Stimulated activated CD4-positive, alpha-beta T cell treated with anti-CD3 and anti-CD28 coated beads, Interleukin-2, amount 100 ng/mL, for 48 hours (primary cell): Measurements from ENCODE around the gene NBEAL1.
"Not testable (repeated sequence)": the region's sequence is repeated elsewhere in the genome, so short reads cannot be mapped to it uniquely, and the experiment has no call there.

Experiments
- DNase-seq, 2 donors: peaks; one replicate each; pipeline ENCODE4 v3.0.0-alpha.2; 2020

The NBEAL1 gene

GRCh38 chr2:203014456-203015199 is at the start of gene NBEAL1:
Gene NBEAL1, plus strand, starts transcription at chr2:203014875. Its CDS starts 1,510 bp downstream, at chr2:203016385.
- DNase-seq = peak; percentile 94 to 98

- DNase-seq = peak; percentile 3 to 8
Observed at GRCh38 chr2:202965810-202966460, 48.7 kb upstream of the NBEAL1 start.

- DNase-seq = not testable (repeated sequence)
Observed at GRCh38 chr2:202969404-202969803, 45.3 kb upstream of the NBEAL1 start.

- DNase-seq = no peak
Observed at GRCh38 chr2:202976809-202977208, 37.9 kb upstream of the NBEAL1 start.

GRCh38 chr2:202982779-202983491 is 31.7 kb upstream of the NBEAL1 start:
- no peak for DNase-seq

- no peak for DNase-seq
Observed at GRCh38 chr2:202989749-202990148, 24.9 kb upstream of the NBEAL1 start.

- no peak for DNase-seq
Observed at GRCh38 chr2:202990501-202990900, 24.2 kb upstream of the NBEAL1 start.

GRCh38 chr2:202997113-202997512 is 17.6 kb upstream of the NBEAL1 start:
- not testable (repeated sequence) for DNase-seq

GRCh38 chr2:203002054-203002821 is 12.4 kb upstream of the NBEAL1 start:
- DNase-seq = no peak

GRCh38 chr2:203003716-203004115 is 11.0 kb upstream of the NBEAL1 start:
- no peak for DNase-seq

- no peak for DNase-seq
Observed at GRCh38 chr2:203016716-203017115, 2.0 kb downstream of the NBEAL1 start.

- no peak for DNase-seq
Observed at GRCh38 chr2:203018181-203018580, 3.5 kb downstream of the NBEAL1 start.

- DNase-seq = no peak
Observed at GRCh38 chr2:203019142-203019541, 4.5 kb downstream of the NBEAL1 start.

- DNase-seq = no peak
Observed at GRCh38 chr2:203021991-203022390, 7.3 kb downstream of the NBEAL1 start.

GRCh38 chr2:203022751-203023150 is 8.1 kb downstream of the NBEAL1 start:
- DNase-seq = no peak

- no peak for DNase-seq
Observed at GRCh38 chr2:203025592-203025991, 10.9 kb downstream of the NBEAL1 start.

- DNase-seq = no peak
Observed at GRCh38 chr2:203030545-203030944, 15.9 kb downstream of the NBEAL1 start.

- DNase-seq = no peak
Observed at GRCh38 chr2:203030991-203031390, 16.3 kb downstream of the NBEAL1 start.

GRCh38 chr2:203033395-203033794 is 18.7 kb downstream of the NBEAL1 start:
- DNase-seq = no peak

- no peak for DNase-seq
Observed at GRCh38 chr2:203035879-203036470, 21.3 kb downstream of the NBEAL1 start.

- no peak for DNase-seq
Observed at GRCh38 chr2:203037026-203037425, 22.4 kb downstream of the NBEAL1 start.

GRCh38 chr2:203038586-203038985 is 23.9 kb downstream of the NBEAL1 start:
- DNase-seq = no peak

GRCh38 chr2:203039211-203039610 is 24.5 kb downstream of the NBEAL1 start:
- DNase-seq = not testable (repeated sequence)
